WTC11 (cell line): Measurements from ENCODE around the gene OSBPL10.

Source experiments
- ELF4 ChIP-seq: sonication (generic); formaldehyde crosslinking; IDR thresholded peaks from 2 replicates; pipeline ENCODE4 v1.8.1; 2022; ENCODE audit warnings: low read depth, mild to moderate bottlenecking, moderate library complexity, missing genetic modification reagents
- ESRRA ChIP-seq: sonication (generic); formaldehyde crosslinking; IDR thresholded peaks from 2 replicates; pipeline ENCODE4 v1.8.1; 2022; ENCODE audit warnings: mild to moderate bottlenecking, missing genetic modification reagents, borderline replicate concordance
- MAX ChIP-seq: sonication (generic); formaldehyde crosslinking; IDR thresholded peaks from 2 replicates; pipeline ENCODE4 v1.8.0; 2022; ENCODE audit warnings: mild to moderate bottlenecking, missing genetic modification reagents
- NR3C1 ChIP-seq: sonication (generic); formaldehyde crosslinking; conservative IDR thresholded peaks from 2 replicates; pipeline ENCODE4 v1.8.1; 2023; ENCODE audit warnings: low read depth, mild to moderate bottlenecking, missing genetic modification reagents
- PRRX2 ChIP-seq: fragments of 250-450 bp; sonication (Bioruptor Pico); IDR thresholded peaks from 2 replicates; pipeline ENCODE4 v1.8.0; 2021; ENCODE audit warnings: mild to moderate bottlenecking
- RELA ChIP-seq: sonication (generic); formaldehyde crosslinking; IDR thresholded peaks from 2 replicates; pipeline ENCODE4 v1.8.1; 2022; ENCODE audit warnings: missing genetic modification reagents, mild to moderate bottlenecking, borderline replicate concordance
- SP1 ChIP-seq: sonication (generic); formaldehyde crosslinking; conservative IDR thresholded peaks from 2 replicates; pipeline ENCODE4 v1.8.1; 2022; ENCODE audit warnings: missing genetic modification reagents
- TEAD4 ChIP-seq: sonication (generic); formaldehyde crosslinking; IDR thresholded peaks from 2 replicates; pipeline ENCODE4 v1.8.0; 2022; ENCODE audit warnings: mild to moderate bottlenecking, missing genetic modification reagents
- ZNF232 ChIP-seq: sonication (generic); formaldehyde crosslinking; IDR thresholded peaks from 2 replicates; pipeline ENCODE4 v1.8.0; 2022; ENCODE audit warnings: mild to moderate bottlenecking, missing genetic modification reagents
- ZNF263 ChIP-seq: sonication (generic); formaldehyde crosslinking; IDR thresholded peaks from 2 replicates; pipeline ENCODE4 v1.8.1; 2022; ENCODE audit warnings: low read depth, mild to moderate bottlenecking, moderate library complexity, missing genetic modification reagents
- TF ChIP-seq, protein P1 (sequence below): fragments of 200-600 bp; IDR thresholded peaks from 2 replicates; pipeline ENCODE4 v1.8.0; 2022; ENCODE audit warnings: antibody characterized with exemption

- no peak for TF ChIP-seq NR3C1 (CRISPR knock-in tag)
- no peak for TF ChIP-seq TEAD4 (CRISPR knock-in tag)
- TF ChIP-seq, protein P1, sequence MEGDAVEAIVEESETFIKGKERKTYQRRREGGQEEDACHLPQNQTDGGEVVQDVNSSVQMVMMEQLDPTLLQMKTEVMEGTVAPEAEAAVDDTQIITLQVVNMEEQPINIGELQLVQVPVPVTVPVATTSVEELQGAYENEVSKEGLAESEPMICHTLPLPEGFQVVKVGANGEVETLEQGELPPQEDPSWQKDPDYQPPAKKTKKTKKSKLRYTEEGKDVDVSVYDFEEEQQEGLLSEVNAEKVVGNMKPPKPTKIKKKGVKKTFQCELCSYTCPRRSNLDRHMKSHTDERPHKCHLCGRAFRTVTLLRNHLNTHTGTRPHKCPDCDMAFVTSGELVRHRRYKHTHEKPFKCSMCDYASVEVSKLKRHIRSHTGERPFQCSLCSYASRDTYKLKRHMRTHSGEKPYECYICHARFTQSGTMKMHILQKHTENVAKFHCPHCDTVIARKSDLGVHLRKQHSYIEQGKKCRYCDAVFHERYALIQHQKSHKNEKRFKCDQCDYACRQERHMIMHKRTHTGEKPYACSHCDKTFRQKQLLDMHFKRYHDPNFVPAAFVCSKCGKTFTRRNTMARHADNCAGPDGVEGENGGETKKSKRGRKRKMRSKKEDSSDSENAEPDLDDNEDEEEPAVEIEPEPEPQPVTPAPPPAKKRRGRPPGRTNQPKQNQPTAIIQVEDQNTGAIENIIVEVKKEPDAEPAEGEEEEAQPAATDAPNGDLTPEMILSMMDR: no peak
- TF ChIP-seq PRRX2: no peak
- TF ChIP-seq ZNF263 (CRISPR knock-in tag): no peak
- no peak for TF ChIP-seq ELF4 (CRISPR knock-in tag)
- TF ChIP-seq ESRRA (CRISPR knock-in tag): no peak
- no peak for TF ChIP-seq MAX (CRISPR knock-in tag)
- TF ChIP-seq RELA (CRISPR knock-in tag): no peak
- TF ChIP-seq SP1 (CRISPR knock-in tag): no peak
- no peak for TF ChIP-seq ZNF232
Measured at GRCh38 chr3:31880482-31881078, 100.5 kb downstream of the OSBPL10 start.
